HEK293 (cell line): ENCODE measurements around the gene MRLN.

ENCODE experiments used
- CTCF ChIA-PET: fragments of 350-600 bp; formaldehyde crosslinking; extraction: SDS; loops from one replicate; lab custom pipeline; 2021; ENCODE audit warnings: antibody characterized with exemption; lab: Yijun Ruan, JAX
- POLR2A ChIA-PET: fragments of 300-600 bp; formaldehyde crosslinking; extraction: SDS; loops from one replicate; lab custom pipeline; 2020; ENCODE audit warnings: antibody characterized with exemption, inconsistent platforms; lab: Yijun Ruan, JAX
- H3K27ac ChIP-seq: fragments of 200-500 bp; sonication (Bioruptor generic); 2 replicates; pipeline ENCODE4 v1.5.1; 2014; ENCODE audit warnings: low read depth, low read length, control low read depth, inconsistent platforms; ENCODE audit errors: extremely low read depth
- H3K36me3 ChIP-seq, 2 experiments: fragments of 200-500 bp in 1 of 2; sonication (Bioruptor generic) in 1 of 2; 1 replicate in 1 of 2; 2 replicates in 1 of 2; pipeline ENCODE4 v1.5.1; 2014 to 2017; ENCODE audit warnings: inconsistent platforms in 2 of 2, low read length in 2 of 2; ENCODE audit not compliant: control insufficient read depth in 2 of 2, insufficient read depth in 1 of 2
- H3K4me1 ChIP-seq: fragments of 200-500 bp; sonication (Bioruptor generic); 2 replicates; pipeline ENCODE4 v1.5.1; 2014; ENCODE audit warnings: mild to moderate bottlenecking, low read length, inconsistent platforms; ENCODE audit not compliant: control insufficient read depth, insufficient read depth
- H3K4me3 ChIP-seq: 2 replicates; pipeline ENCODE4 v1.5.1; 2011; ENCODE audit warnings: low read depth, mild to moderate bottlenecking, control low read depth, low read length, moderate library complexity
- H3K9me3 ChIP-seq: fragments of 200-500 bp; sonication (Bioruptor generic); 2 replicates; pipeline ENCODE4 v1.5.1; 2014; ENCODE audit warnings: low read depth, low read length, inconsistent platforms; ENCODE audit not compliant: control insufficient read depth, insufficient read depth
- GLIS2 ChIP-seq: fragments of 450-650 bp; formaldehyde crosslinking; IDR thresholded peaks from 2 replicates; pipeline ENCODE4 v1.5.1; 2016; ENCODE audit warnings: missing biosample characterization, missing genetic modification characterization
- HOXC10 ChIP-seq: sonication (generic); formaldehyde crosslinking; IDR thresholded peaks from 2 replicates; pipeline ENCODE4 v1.8.1; 2023; ENCODE audit warnings: mild to moderate bottlenecking, missing genetic modification reagents
- MYNN ChIP-seq: fragments of 450-650 bp; formaldehyde crosslinking; IDR thresholded peaks from 2 replicates; pipeline ENCODE4 v1.5.1; 2016; ENCODE audit warnings: missing biosample characterization, missing genetic modification characterization, borderline replicate concordance
- SP7 ChIP-seq: fragments of 450-650 bp; formaldehyde crosslinking; IDR thresholded peaks from 2 replicates; pipeline ENCODE4 v1.5.1; 2016; ENCODE audit warnings: missing biosample characterization, missing genetic modification characterization
- TCF7L2 ChIP-seq: IDR thresholded peaks from 2 replicates; pipeline ENCODE4 v1.6.1; 2011; ENCODE audit warnings: low read depth, mild to moderate bottlenecking, inconsistent platforms, low read length, moderate library complexity, borderline replicate concordance
- WT1 ChIP-seq: fragments of 450-650 bp; formaldehyde crosslinking; IDR thresholded peaks from 2 replicates; pipeline ENCODE4 v1.5.1; 2016; ENCODE audit warnings: missing biosample characterization, missing genetic modification characterization
- ZNF214 ChIP-seq: fragments of 450-650 bp; formaldehyde crosslinking; IDR thresholded peaks from 2 replicates; pipeline ENCODE4 v1.5.1; 2017; ENCODE audit warnings: missing biosample characterization, mild to moderate bottlenecking, missing genetic modification characterization, borderline replicate concordance
- ZNF274 ChIP-seq, 2 experiments: fragments of 200-500 bp in 1 of 2; fragments of 450-650 bp in 1 of 2; sonication (Bioruptor generic) in 1 of 2; formaldehyde crosslinking in 1 of 2; IDR thresholded peaks; 2 replicates each; pipeline versions ENCODE4 v1.5.1 to v1.6.1; 2014 to 2016; ENCODE audit warnings: borderline replicate concordance in 1 of 2, inconsistent platforms in 1 of 2, low read length in 1 of 2, missing biosample characterization in 1 of 2, missing genetic modification characterization in 1 of 2
- ZNF302 ChIP-seq: fragments of 450-650 bp; formaldehyde crosslinking; IDR thresholded peaks from 2 replicates; pipeline ENCODE4 v1.5.1; 2016; ENCODE audit warnings: missing biosample characterization, missing genetic modification characterization, low read depth
- ZNF366 ChIP-seq: fragments of 450-650 bp; formaldehyde crosslinking; conservative IDR thresholded peaks from 2 replicates; pipeline ENCODE4 v1.5.1; 2016; ENCODE audit warnings: missing biosample characterization, missing genetic modification characterization
- ZNF391 ChIP-seq: fragments of 450-650 bp; formaldehyde crosslinking; IDR thresholded peaks from 2 replicates; pipeline ENCODE4 v1.5.1; 2016; ENCODE audit warnings: low read depth, missing biosample characterization, missing genetic modification characterization, borderline replicate concordance
- ZNF426 ChIP-seq: fragments of 450-650 bp; formaldehyde crosslinking; IDR thresholded peaks from 2 replicates; pipeline ENCODE4 v1.5.1; 2017; ENCODE audit warnings: missing biosample characterization, missing genetic modification characterization, mild to moderate bottlenecking, inconsistent platforms, moderate library complexity
- ZNF510 ChIP-seq: fragments of 450-650 bp; formaldehyde crosslinking; IDR thresholded peaks from 2 replicates; pipeline ENCODE4 v1.5.1; 2018; ENCODE audit warnings: mild to moderate bottlenecking, missing genetic modification characterization, missing biosample characterization; ENCODE audit not compliant: insufficient replicate concordance
- ZNF560 ChIP-seq: fragments of 450-650 bp; formaldehyde crosslinking; IDR thresholded peaks from 2 replicates; pipeline ENCODE4 v1.5.1; 2017; ENCODE audit warnings: missing biosample characterization, missing genetic modification characterization, borderline replicate concordance
- ZNF621 ChIP-seq: fragments of 450-650 bp; formaldehyde crosslinking; IDR thresholded peaks from 2 replicates; pipeline ENCODE4 v1.5.1; 2017; ENCODE audit warnings: missing biosample characterization, missing genetic modification characterization
- ZNF785 ChIP-seq: fragments of 450-650 bp; formaldehyde crosslinking; IDR thresholded peaks from 2 replicates; pipeline ENCODE4 v1.5.1; 2016; ENCODE audit warnings: missing biosample characterization, missing genetic modification characterization
- TF ChIP-seq, protein P1 (sequence below): fragments of 450-650 bp; formaldehyde crosslinking; IDR thresholded peaks from 2 replicates; pipeline ENCODE4 v1.5.1; 2016; ENCODE audit warnings: missing biosample characterization, missing genetic modification characterization
- TF ChIP-seq, protein P2 (sequence below): fragments of 450-650 bp; formaldehyde crosslinking; conservative IDR thresholded peaks from 2 replicates; pipeline ENCODE4 v1.5.1; 2016; ENCODE audit warnings: low read depth, missing biosample characterization, missing genetic modification characterization
- TF ChIP-seq, protein P3 (sequence below): fragments of 450-650 bp; formaldehyde crosslinking; IDR thresholded peaks from 2 replicates; pipeline ENCODE4 v1.5.1; 2016; ENCODE audit warnings: missing biosample characterization, missing genetic modification characterization

The MRLN gene

DNA sequence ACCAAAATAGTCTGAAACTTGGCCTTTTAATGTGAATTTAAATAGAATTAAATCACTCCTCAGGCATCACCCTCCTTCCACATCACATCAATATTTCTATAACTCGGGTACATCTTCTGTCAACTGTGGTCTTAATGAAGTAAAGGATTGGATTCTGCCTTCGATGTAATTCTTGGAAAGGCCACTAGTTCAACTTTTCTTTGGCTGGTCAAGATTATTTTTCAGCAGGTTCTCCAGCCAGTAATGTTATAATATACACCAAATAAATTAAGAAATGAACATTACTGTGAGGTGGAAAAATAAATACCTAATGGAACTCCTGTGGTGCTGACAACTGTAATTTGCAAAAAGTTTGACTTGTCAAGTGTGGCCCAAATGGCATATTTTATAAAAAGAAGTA lies 33.9 kb downstream of the MRLN start:
- TF ChIP-seq MYNN (tag by site-specific recombination) (no peak), TCF7L2 (no peak), ZNF274 (IDR thresholded peaks at IDR 0.05; ENCODE audit: low read length) (no peak), ZNF274 (tag by site-specific recombination; IDR thresholded peaks at IDR 0.05; ENCODE audit: borderline replicate concordance) (no peak), SP7 (tag by site-specific recombination) (no peak), ZNF785 (tag by site-specific recombination) (no peak), ZNF621 (tag by site-specific recombination) (no peak)
- no peaks in the 10 kb centered on the region for H3K4me1 ChIP-seq
- CTCF ChIA-PET: no interaction called here
- no peaks in the 10 kb centered on the region for H3K36me3 ChIP-seq
- POLR2A ChIA-PET: no interaction called here
- H3K4me3 ChIP-seq: no peak overlapping the region
- no peak overlapping the region for H3K27ac ChIP-seq
- H3K9me3 ChIP-seq: no peaks in the 10 kb centered on the region

DNA sequence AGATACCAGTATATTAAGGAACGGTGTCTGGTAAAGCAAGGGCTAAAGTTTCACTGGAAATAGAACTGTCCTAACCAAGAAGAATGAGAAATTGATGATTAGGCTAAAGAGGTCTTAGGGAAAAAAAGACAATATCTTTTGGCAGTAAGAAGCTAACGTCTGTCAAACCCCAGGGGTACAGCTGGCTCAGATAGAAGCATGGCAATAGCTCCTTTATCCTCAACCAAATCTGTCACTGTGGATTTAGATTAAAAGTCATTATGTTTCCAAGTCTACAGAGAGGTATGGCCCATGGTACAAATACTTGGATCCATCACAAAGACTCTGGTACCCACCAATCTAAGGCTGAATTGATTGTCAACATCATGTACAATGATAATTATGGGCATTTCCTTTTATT lies 35.0 kb downstream of the MRLN start:
- no peak overlapping the region for H3K4me3 ChIP-seq
- TF ChIP-seq ZNF510 (tag by site-specific recombination) (no peak), ZNF366 (no peak), ZNF214 (tag by site-specific recombination) (no peak), ZNF391 (tag by site-specific recombination) (no peak), ZNF302 (tag by site-specific recombination) (no peak), GLIS2 (tag by site-specific recombination) (no peak), HOXC10 (no peak), ZNF560 (tag by site-specific recombination) (no peak), WT1 (tag by site-specific recombination) (no peak), ZNF426 (no peak)
- TF ChIP-seq, protein P1, sequence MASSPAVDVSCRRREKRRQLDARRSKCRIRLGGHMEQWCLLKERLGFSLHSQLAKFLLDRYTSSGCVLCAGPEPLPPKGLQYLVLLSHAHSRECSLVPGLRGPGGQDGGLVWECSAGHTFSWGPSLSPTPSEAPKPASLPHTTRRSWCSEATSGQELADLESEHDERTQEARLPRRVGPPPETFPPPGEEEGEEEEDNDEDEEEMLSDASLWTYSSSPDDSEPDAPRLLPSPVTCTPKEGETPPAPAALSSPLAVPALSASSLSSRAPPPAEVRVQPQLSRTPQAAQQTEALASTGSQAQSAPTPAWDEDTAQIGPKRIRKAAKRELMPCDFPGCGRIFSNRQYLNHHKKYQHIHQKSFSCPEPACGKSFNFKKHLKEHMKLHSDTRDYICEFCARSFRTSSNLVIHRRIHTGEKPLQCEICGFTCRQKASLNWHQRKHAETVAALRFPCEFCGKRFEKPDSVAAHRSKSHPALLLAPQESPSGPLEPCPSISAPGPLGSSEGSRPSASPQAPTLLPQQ: no peak
- TF ChIP-seq, protein P2, sequence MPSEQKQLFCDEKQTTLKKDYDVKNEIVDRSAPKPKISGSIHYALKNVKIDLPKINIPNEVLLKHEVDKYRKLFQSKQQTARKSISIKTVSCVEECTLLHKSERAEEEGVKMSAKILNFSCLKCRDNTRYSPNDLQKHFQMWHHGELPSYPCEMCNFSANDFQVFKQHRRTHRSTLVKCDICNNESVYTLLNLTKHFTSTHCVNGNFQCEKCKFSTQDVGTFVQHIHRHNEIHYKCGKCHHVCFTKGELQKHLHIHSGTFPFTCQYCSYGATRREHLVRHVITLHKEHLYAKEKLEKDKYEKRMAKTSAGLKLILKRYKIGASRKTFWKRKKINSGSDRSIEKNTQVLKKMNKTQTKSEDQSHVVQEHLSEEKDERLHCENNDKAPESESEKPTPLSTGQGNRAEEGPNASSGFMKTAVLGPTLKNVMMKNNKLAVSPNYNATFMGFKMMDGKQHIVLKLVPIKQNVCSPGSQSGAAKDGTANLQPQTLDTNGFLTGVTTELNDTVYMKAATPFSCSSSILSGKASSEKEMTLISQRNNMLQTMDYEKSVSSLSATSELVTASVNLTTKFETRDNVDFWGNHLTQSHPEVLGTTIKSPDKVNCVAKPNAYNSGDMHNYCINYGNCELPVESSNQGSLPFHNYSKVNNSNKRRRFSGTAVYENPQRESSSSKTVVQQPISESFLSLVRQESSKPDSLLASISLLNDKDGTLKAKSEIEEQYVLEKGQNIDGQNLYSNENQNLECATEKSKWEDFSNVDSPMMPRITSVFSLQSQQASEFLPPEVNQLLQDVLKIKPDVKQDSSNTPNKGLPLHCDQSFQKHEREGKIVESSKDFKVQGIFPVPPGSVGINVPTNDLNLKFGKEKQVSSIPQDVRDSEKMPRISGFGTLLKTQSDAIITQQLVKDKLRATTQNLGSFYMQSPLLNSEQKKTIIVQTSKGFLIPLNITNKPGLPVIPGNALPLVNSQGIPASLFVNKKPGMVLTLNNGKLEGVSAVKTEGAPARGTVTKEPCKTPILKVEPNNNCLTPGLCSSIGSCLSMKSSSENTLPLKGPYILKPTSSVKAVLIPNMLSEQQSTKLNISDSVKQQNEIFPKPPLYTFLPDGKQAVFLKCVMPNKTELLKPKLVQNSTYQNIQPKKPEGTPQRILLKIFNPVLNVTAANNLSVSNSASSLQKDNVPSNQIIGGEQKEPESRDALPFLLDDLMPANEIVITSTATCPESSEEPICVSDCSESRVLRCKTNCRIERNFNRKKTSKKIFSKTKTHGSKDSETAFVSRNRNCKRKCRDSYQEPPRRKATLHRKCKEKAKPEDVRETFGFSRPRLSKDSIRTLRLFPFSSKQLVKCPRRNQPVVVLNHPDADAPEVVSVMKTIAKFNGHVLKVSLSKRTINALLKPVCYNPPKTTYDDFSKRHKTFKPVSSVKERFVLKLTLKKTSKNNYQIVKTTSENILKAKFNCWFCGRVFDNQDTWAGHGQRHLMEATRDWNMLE (tag by site-specific recombination): no peak
- TF ChIP-seq, protein P3, sequence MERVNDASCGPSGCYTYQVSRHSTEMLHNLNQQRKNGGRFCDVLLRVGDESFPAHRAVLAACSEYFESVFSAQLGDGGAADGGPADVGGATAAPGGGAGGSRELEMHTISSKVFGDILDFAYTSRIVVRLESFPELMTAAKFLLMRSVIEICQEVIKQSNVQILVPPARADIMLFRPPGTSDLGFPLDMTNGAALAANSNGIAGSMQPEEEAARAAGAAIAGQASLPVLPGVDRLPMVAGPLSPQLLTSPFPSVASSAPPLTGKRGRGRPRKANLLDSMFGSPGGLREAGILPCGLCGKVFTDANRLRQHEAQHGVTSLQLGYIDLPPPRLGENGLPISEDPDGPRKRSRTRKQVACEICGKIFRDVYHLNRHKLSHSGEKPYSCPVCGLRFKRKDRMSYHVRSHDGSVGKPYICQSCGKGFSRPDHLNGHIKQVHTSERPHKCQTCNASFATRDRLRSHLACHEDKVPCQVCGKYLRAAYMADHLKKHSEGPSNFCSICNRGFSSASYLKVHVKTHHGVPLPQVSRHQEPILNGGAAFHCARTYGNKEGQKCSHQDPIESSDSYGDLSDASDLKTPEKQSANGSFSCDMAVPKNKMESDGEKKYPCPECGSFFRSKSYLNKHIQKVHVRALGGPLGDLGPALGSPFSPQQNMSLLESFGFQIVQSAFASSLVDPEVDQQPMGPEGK (tag by site-specific recombination): no peak
- TF ChIP-seq, all 188 proteins: peak for 0
- Histone ChIP-seq H3K36me3 (no peaks in the 10 kb centered on the region), H3K27ac (no peak overlapping the region), H3K4me1 (no peaks in the 10 kb centered on the region), H3K9me3 (no peaks in the 10 kb centered on the region)
- CTCF ChIA-PET: interaction anchor here (0.6 kb wide), 1 partner anchor 24 kb away, joined by 3 read pairs; no protein-coding TSS in a partner anchor
- POLR2A ChIA-PET: interaction anchor here (1.0 kb wide), 1 partner anchor 9 kb away, joined by 4 read pairs; the partner anchor contains the start of gene SLC16A9
